Right hindlimb (tissue), 1 donor: ENCODE measurements around the gene ARL8B.
A peak's percentile ranks its signal among the peaks of the same experiment; 100 is the strongest.

Experiments
- DNase-seq: peaks from one replicate; pipeline ENCODE4 v3.0.0-alpha.2; 2018

ARL8B gene

GRCh38 chr3:5217824-5218595, 95.9 kb downstream of the ARL8B start:
- DNase-seq: peak; percentile 25

GRCh38 chr3:5218815-5219214, 96.7 kb downstream of the ARL8B start:
- no peak for DNase-seq

- DNase-seq: no peak
Measured at GRCh38 chr3:5219216-5219615, 97.1 kb downstream of the ARL8B start.

GRCh38 chr3:5220193-5220592, 98.1 kb downstream of the ARL8B start:
- no peak for DNase-seq

GRCh38 chr3:5220667-5221431, 98.8 kb downstream of the ARL8B start:
- no peak for DNase-seq

- no peak for DNase-seq
Measured at GRCh38 chr3:5221701-5222100, 99.6 kb downstream of the ARL8B start.

- DNase-seq: no peak
Measured at GRCh38 chr3:5222283-5223005, 100.4 kb downstream of the ARL8B start.

- DNase-seq: no peak
Measured at GRCh38 chr3:5226783-5227182, 104.7 kb downstream of the ARL8B start.

GRCh38 chr3:5227812-5228211, 105.7 kb downstream of the ARL8B start:
- DNase-seq: no peak

- DNase-seq: no peak
Measured at GRCh38 chr3:5229414-5229813, 107.3 kb downstream of the ARL8B start.
